Measurements from ENCODE around the gene SCN2B.

The SCN2B gene

GRCh38 chr11:118157186-118157895 lies 19.1 kb downstream of the SCN2B start:
- Histone ChIP-seq H3K9me3 (ENCODE audit: low read depth, low read length) (no peaks in the 10 kb centered on the region), H3K36me3 (ENCODE audit: insufficient read depth, low read length) (no peaks in the 10 kb centered on the region), H3K27ac (no peak overlapping the region), H3K4me3 (no peak overlapping the region), H3K9ac (ENCODE audit: insufficient read length) (no peak overlapping the region)
- TF ChIP-seq FOXP2 (optimal IDR thresholded peaks at IDR 0.05; ENCODE audit: control extremely low read depth, extremely low read length, insufficient read depth) = no peak
- no peak for TF ChIP-seq POLR2AphosphoS5 (IDR thresholded peaks at IDR 0.05; ENCODE audit: borderline replicate concordance, low read depth, low read length)
- TF ChIP-seq EZH2 (IDR thresholded peaks at IDR 0.05) = no peak
- DNase-seq (ENCODE audit: low read depth, low spot score) = no peak

GRCh38 chr11:118156531-118157185 lies 19.8 kb downstream of the SCN2B start:
- Histone ChIP-seq H3K36me3 (ENCODE audit: insufficient read depth, low read length) (no peaks in the 10 kb centered on the region), H3K4me3 (no peak overlapping the region; the same call in 1 of the 2 replicates)
- TF ChIP-seq FOXP2 (optimal IDR thresholded peaks at IDR 0.05; ENCODE audit: control extremely low read depth, extremely low read length, insufficient read depth) (no peak), POLR2AphosphoS5 (IDR thresholded peaks at IDR 0.05; ENCODE audit: borderline replicate concordance, low read depth, low read length) (no peak), EZH2 (IDR thresholded peaks at IDR 0.05) (no peak)

GRCh38 chr11:118155776-118156530 lies 20.5 kb downstream of the SCN2B start:
- no peak overlapping the region for H3K27ac ChIP-seq
- no peak for DNase-seq (ENCODE audit: low read depth, low spot score)
- no peak overlapping the region; the same call in 1 of the 2 replicates for H3K4me3 ChIP-seq
- no peaks in the 10 kb centered on the region for H3K9me3 ChIP-seq (ENCODE audit: low read depth, low read length)
- no peak overlapping the region for H3K9ac ChIP-seq (ENCODE audit: insufficient read length)
- H3K36me3 ChIP-seq (ENCODE audit: insufficient read depth, low read length) = no peaks in the 10 kb centered on the region
- TF ChIP-seq POLR2AphosphoS5 (IDR thresholded peaks at IDR 0.05; ENCODE audit: borderline replicate concordance, low read depth, low read length) = no peak
- no peak for TF ChIP-seq EZH2 (IDR thresholded peaks at IDR 0.05)
- TF ChIP-seq FOXP2 (optimal IDR thresholded peaks at IDR 0.05; ENCODE audit: control extremely low read depth, extremely low read length, insufficient read depth) = no peak

More at GRCh38 chr11:118156531-118157185, 19.8 kb downstream of the SCN2B start:
- Histone ChIP-seq H3K9me3 (ENCODE audit: low read depth, low read length) (no peaks in the 10 kb centered on the region), H3K9ac (ENCODE audit: insufficient read length) (no peak overlapping the region), H3K27ac (no peak overlapping the region)
- DNase-seq (ENCODE audit: low read depth, low spot score) = no peak

GRCh38 chr11:118154641-118155040 lies 21.8 kb downstream of the SCN2B start:
- no peak overlapping the region for H3K9ac ChIP-seq (ENCODE audit: insufficient read length)
- TF ChIP-seq FOXP2 (optimal IDR thresholded peaks at IDR 0.05; ENCODE audit: control extremely low read depth, extremely low read length, insufficient read depth) = no peak
- no peak for TF ChIP-seq EZH2 (IDR thresholded peaks at IDR 0.05)
- TF ChIP-seq POLR2AphosphoS5 (IDR thresholded peaks at IDR 0.05; ENCODE audit: borderline replicate concordance, low read depth, low read length) = no peak
- H3K27ac ChIP-seq = no peak overlapping the region
- DNase-seq (ENCODE audit: low read depth, low spot score) = no peak
- no peak overlapping the region for H3K4me3 ChIP-seq
- H3K36me3 ChIP-seq (ENCODE audit: insufficient read depth, low read length) = no peaks in the 10 kb centered on the region
- no peaks in the 10 kb centered on the region for H3K9me3 ChIP-seq (ENCODE audit: low read depth, low read length)

- DNase-seq (ENCODE audit: low read depth, low spot score) = no peak
- Histone ChIP-seq H3K27ac (no peak overlapping the region), H3K9me3 (ENCODE audit: low read depth, low read length) (no peaks in the 10 kb centered on the region), H3K9ac (ENCODE audit: insufficient read length) (no peak overlapping the region), H3K4me3 (no peak overlapping the region), H3K36me3 (ENCODE audit: insufficient read depth, low read length) (no peaks in the 10 kb centered on the region)
- TF ChIP-seq POLR2AphosphoS5 (IDR thresholded peaks at IDR 0.05; ENCODE audit: borderline replicate concordance, low read depth, low read length) = no peak
- no peak for TF ChIP-seq EZH2 (IDR thresholded peaks at IDR 0.05)
- no peak for TF ChIP-seq FOXP2 (optimal IDR thresholded peaks at IDR 0.05; ENCODE audit: control extremely low read depth, extremely low read length, insufficient read depth)
Observed at GRCh38 chr11:118153976-118154375, 22.5 kb downstream of the SCN2B start.

GRCh38 chr11:118153516-118153915 lies 22.9 kb downstream of the SCN2B start:
- Histone ChIP-seq H3K36me3 (ENCODE audit: insufficient read depth, low read length) (no peaks in the 10 kb centered on the region), H3K9me3 (ENCODE audit: low read depth, low read length) (no peaks in the 10 kb centered on the region), H3K27ac (no peak overlapping the region), H3K4me3 (no peak overlapping the region), H3K9ac (ENCODE audit: insufficient read length) (no peak overlapping the region)
- no peak for TF ChIP-seq FOXP2 (optimal IDR thresholded peaks at IDR 0.05; ENCODE audit: control extremely low read depth, extremely low read length, insufficient read depth)
- no peak for TF ChIP-seq EZH2 (IDR thresholded peaks at IDR 0.05)
- no peak for TF ChIP-seq POLR2AphosphoS5 (IDR thresholded peaks at IDR 0.05; ENCODE audit: borderline replicate concordance, low read depth, low read length)
- no peak for DNase-seq (ENCODE audit: low read depth, low spot score)

GRCh38 chr11:118152552-118153471 lies 23.6 kb downstream of the SCN2B start, which contains the start of gene SCN4B:
Gene SCN4B, minus strand, starts transcription at chr11:118152823. Its CDS starts 150 bp downstream, at chr11:118152673.
- H3K4me3 ChIP-seq = peak within 1 kb of the TSS; percentile 81
- no peaks in the 10 kb centered on the region for H3K36me3 ChIP-seq (ENCODE audit: insufficient read depth, low read length)
- H3K9me3 ChIP-seq (ENCODE audit: low read depth, low read length) = no peaks in the 10 kb centered on the region
- TF ChIP-seq POLR2AphosphoS5 (IDR thresholded peaks at IDR 0.05; ENCODE audit: borderline replicate concordance, low read depth, low read length) = no peak
- TF ChIP-seq FOXP2 (optimal IDR thresholded peaks at IDR 0.05; ENCODE audit: control extremely low read depth, extremely low read length, insufficient read depth) = no peak
- no peak for TF ChIP-seq EZH2 (IDR thresholded peaks at IDR 0.05)
- no peak within 1 kb of the TSS for H3K27ac ChIP-seq
- peak within 1 kb of the TSS; percentile 62 for H3K9ac ChIP-seq (ENCODE audit: insufficient read length)
- DNase-seq (ENCODE audit: low read depth, low spot score) = no peak

All from SK-N-MC (cell line).